K562 (cell line): Measurements from ENCODE around the gene CDR2L. TPM values are rescaled to one million over a fixed set of nuclear protein-coding genes. Genes with fewer than 3 reads are reported as not detected.

ENCODE experiments used
- BRD4 ChIP-seq: fragments of 200-600 bp; sonication (generic); IDR thresholded peaks from 2 replicates; pipeline ENCODE4 v1.6.1; 2017; ENCODE audit warnings: inconsistent platforms
- E2F3 ChIP-seq: fragments of 250-450 bp; sonication (Bioruptor Pico); IDR thresholded peaks from 2 replicates; pipeline ENCODE4 v1.4.0; 2020; ENCODE audit warnings: mild to moderate bottlenecking
- ESRRB ChIP-seq: fragments of 250-450 bp; sonication (Bioruptor Pico); IDR thresholded peaks from 2 replicates; pipeline ENCODE4 v1.5.0; 2020; ENCODE audit warnings: mild to moderate bottlenecking, moderate library complexity, borderline replicate concordance
- FOXO4 ChIP-seq: fragments of 450-650 bp; formaldehyde crosslinking; IDR thresholded peaks from 2 replicates; pipeline ENCODE4 v1.4.0; 2020; ENCODE audit warnings: mild to moderate bottlenecking, moderate library complexity
- HINFP ChIP-seq: fragments of 450-650 bp; conservative IDR thresholded peaks from 2 replicates; pipeline ENCODE4 v1.6.1; 2016; ENCODE audit warnings: missing genetic modification characterization, low read depth, mild to moderate bottlenecking, control low read depth, missing compliant biosample characterization
- IFI16 ChIP-seq: fragments of 250-450 bp; sonication (Bioruptor Pico); IDR thresholded peaks from 2 replicates; pipeline ENCODE4 v2.1.2; 2022; ENCODE audit warnings: mild to moderate bottlenecking, inconsistent platforms
- KDM4B ChIP-seq, 2 experiments: fragments of 450-650 bp in 1 of 2; sonication (generic) in 1 of 2; IDR thresholded peaks; 2 replicates each; pipeline ENCODE4 v1.6.1; 2016 to 2017; ENCODE audit warnings: borderline replicate concordance in 2 of 2, antibody characterized with exemption in 1 of 2, low read depth in 1 of 2, mild to moderate bottlenecking in 1 of 2
- MTA1 ChIP-seq: fragments of 450-650 bp; IDR thresholded peaks from 2 replicates; pipeline ENCODE4 v1.6.1; 2017; ENCODE audit warnings: borderline replicate concordance
- RBM22 ChIP-seq: fragments of 200-400 bp; formaldehyde crosslinking; IDR thresholded peaks from 2 replicates; pipeline ENCODE4 v1.6.1; 2018; ENCODE audit warnings: low read length, low read depth; ENCODE audit not compliant: poor library complexity, severe bottlenecking
- SMAD2 ChIP-seq: fragments of 150-350 bp; IDR thresholded peaks from 2 replicates; pipeline ENCODE4 v1.6.1; 2014; ENCODE audit warnings: low read depth, mild to moderate bottlenecking, low read length
- SMARCA4 ChIP-seq: fragments of 450-650 bp; IDR thresholded peaks from 2 replicates; pipeline ENCODE4 v1.6.1; 2016
- TEAD4 ChIP-seq, 2 experiments: sonication (generic) in 1 of 2; formaldehyde crosslinking in 1 of 2; IDR thresholded peaks; 2 replicates each; pipeline versions ENCODE4 v1.6.1 to v1.8.0; 2012 to 2022; ENCODE audit warnings: borderline replicate concordance in 1 of 2, inconsistent platforms in 1 of 2, low read length in 1 of 2, mild to moderate bottlenecking in 1 of 2, missing genetic modification reagents in 1 of 2
- ZKSCAN3 ChIP-seq: fragments of 250-450 bp; sonication (Bioruptor Pico); IDR thresholded peaks from 2 replicates; pipeline ENCODE4 v1.4.0; 2020
- ZNF239 ChIP-seq: fragments of 250-450 bp; sonication (Bioruptor Pico); IDR thresholded peaks from 2 replicates; pipeline ENCODE4 v1.4.0; 2020; ENCODE audit warnings: mild to moderate bottlenecking
- ZNF668 ChIP-seq: fragments of 250-450 bp; sonication (Bioruptor Pico); IDR thresholded peaks from 2 replicates; pipeline ENCODE4 v1.8.0; 2022; ENCODE audit warnings: mild to moderate bottlenecking, inconsistent platforms
- polyA plus RNA-seq, 8 experiments: library from polyadenylated mRNA; depleted of rRNA in 4 of 8; stranded (reverse) in 5 of 8; unstranded in 3 of 8; fragments of >200 nt; fragmentation: Nextera tagmentation in 2 of 8; fragmentation: Illumina TruSeq in 1 of 8; extraction: Ambion mirVana in 2 of 8; extraction: Trizol in 1 of 8; gene quantifications; 2 replicates each; pipeline versions ENCODE4 v1.2.1 to v1.2.3, GENCODE V29; 2011 to 2014; ENCODE audit warnings: inconsistent platforms in 1 of 8, missing spikeins in 1 of 8
- total RNA-seq, 7 experiments: library from RNA; depleted of rRNA in 6 of 7; stranded (reverse); fragments of >200 nt in 6 of 7; fragmentation: Illumina TruSeq in 2 of 7; extraction: Trizol in 2 of 7; gene quantifications; 2 replicates each; pipeline versions ENCODE4 v1.2.1 to v1.2.3, GENCODE V29; 2011 to 2021; ENCODE audit warnings: low replicate concordance in 1 of 7
- TF ChIP-seq, protein P1 (sequence below): IDR thresholded peaks from 3 replicates; pipeline ENCODE4 v1.6.1; 2011; ENCODE audit warnings: borderline replicate concordance, mild to moderate bottlenecking; ENCODE audit not compliant: insufficient read length, insufficient read depth
- TF ChIP-seq, protein P2 (sequence below): fragments of 450-650 bp; IDR thresholded peaks from 2 replicates; pipeline ENCODE4 v1.6.1; 2016; ENCODE audit warnings: low read depth, mild to moderate bottlenecking, moderate library complexity
- TF ChIP-seq, protein P3 (sequence below): fragments of 450-650 bp; formaldehyde crosslinking; conservative IDR thresholded peaks from 2 replicates; pipeline ENCODE4 v1.4.0; 2022; ENCODE audit warnings: mild to moderate bottlenecking, missing genetic modification characterization

CDR2L gene
- total and polyA plus RNA-seq, 9 of the 15 experiments (the other 6 are each of a cell fraction or from before 2014, with no cell fraction given), result 2.7 to 16.0 (median 7.3) TPM

DNA sequence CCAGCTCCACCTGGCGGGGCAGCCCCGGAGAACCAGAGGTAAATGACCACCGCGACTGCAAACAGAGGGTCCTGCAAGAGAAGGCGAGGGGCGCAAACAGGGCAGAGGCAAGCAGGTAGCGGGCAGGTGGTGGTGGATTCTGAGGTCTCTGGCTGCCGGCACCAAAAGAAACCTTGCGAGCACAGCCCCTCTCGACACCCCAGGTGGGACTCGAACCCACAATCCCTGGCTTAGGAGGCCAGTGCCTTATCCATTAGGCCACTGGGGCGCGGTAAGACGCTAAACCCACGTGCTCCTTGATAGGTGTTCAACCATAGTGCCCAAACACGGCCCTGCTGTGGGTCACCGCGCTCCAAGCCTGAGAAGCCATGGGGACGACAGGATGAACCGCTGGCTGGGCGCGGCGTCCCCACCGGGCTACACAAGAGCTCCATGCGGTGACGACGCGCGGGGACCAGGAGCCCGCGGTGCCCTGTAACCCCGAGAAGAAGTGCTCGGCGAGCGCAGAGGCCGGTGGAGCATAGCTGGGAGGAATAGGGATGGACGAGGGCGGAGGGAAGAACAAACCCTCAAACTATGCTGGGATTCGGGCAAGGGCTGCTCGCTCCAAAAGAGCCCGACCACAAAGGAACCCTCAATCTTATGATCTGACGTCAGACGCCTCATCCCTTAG, 46.9 kb downstream of the CDR2L start (continued):
- TF ChIP-seq HINFP (tag) (peak; percentile 90), SMAD2 (no peak), ZKSCAN3 (CRISPR knock-in tag) (no peak), KDM4B (IDR thresholded peaks at IDR 0.05; ENCODE audit: borderline replicate concordance in 2 of 2, low read depth in 1 of 2) (0 out of 4 replicates have a peak, but pooled peaks of 1 of the 2 experiments have one; percentile 21), ZNF239 (no peak), FOXO4 (CRISPR knock-in tag) (no peak), ZNF668 (no peak), ESRRB (CRISPR knock-in tag) (no peak), MTA1 (no peak; the same call in 1 of the 2 replicates), TEAD4 (IDR thresholded peaks at IDR 0.05; ENCODE audit: low read length) (peak; percentile 83), TEAD4 (CRISPR knock-in tag; IDR thresholded peaks at IDR 0.05; ENCODE audit: borderline replicate concordance) (no peak), RBM22 (peak; percentile 44), E2F3 (peak; percentile 17; the same call in 1 of the 2 replicates), BRD4 (peak; percentile 57), SMARCA4 (no peak; the same call in 1 of the 2 replicates), IFI16 (no peak)
- TF ChIP-seq, protein P1, sequence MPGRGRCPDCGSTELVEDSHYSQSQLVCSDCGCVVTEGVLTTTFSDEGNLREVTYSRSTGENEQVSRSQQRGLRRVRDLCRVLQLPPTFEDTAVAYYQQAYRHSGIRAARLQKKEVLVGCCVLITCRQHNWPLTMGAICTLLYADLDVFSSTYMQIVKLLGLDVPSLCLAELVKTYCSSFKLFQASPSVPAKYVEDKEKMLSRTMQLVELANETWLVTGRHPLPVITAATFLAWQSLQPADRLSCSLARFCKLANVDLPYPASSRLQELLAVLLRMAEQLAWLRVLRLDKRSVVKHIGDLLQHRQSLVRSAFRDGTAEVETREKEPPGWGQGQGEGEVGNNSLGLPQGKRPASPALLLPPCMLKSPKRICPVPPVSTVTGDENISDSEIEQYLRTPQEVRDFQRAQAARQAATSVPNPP, result no peak
- TF ChIP-seq, protein P2, sequence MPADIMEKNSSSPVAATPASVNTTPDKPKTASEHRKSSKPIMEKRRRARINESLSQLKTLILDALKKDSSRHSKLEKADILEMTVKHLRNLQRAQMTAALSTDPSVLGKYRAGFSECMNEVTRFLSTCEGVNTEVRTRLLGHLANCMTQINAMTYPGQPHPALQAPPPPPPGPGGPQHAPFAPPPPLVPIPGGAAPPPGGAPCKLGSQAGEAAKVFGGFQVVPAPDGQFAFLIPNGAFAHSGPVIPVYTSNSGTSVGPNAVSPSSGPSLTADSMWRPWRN, result no peak
- TF ChIP-seq, protein P3, sequence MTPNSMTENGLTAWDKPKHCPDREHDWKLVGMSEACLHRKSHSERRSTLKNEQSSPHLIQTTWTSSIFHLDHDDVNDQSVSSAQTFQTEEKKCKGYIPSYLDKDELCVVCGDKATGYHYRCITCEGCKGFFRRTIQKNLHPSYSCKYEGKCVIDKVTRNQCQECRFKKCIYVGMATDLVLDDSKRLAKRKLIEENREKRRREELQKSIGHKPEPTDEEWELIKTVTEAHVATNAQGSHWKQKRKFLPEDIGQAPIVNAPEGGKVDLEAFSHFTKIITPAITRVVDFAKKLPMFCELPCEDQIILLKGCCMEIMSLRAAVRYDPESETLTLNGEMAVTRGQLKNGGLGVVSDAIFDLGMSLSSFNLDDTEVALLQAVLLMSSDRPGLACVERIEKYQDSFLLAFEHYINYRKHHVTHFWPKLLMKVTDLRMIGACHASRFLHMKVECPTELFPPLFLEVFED (CRISPR knock-in tag), result no peak
